HepG2 (cell line): ENCODE data around the gene GATA3. TPM values are rescaled to one million over a fixed set of nuclear protein-coding genes. Genes with fewer than 3 reads are reported as not detected.

ENCODE experiments used
- ATAC-seq: fragments of 200-7000 bp; cut with Tn5 transposase; 3 replicates; pipeline ENCODE4 v1.9.1; 2020; ENCODE audit warnings: mild to moderate bottlenecking, moderate library complexity
- BruUV-seq: library from RNA; stranded (reverse); fragments of 400-500 nt; replicated peaks from 2 replicates; lab custom pipeline; 2021; lab: Mats Ljungman, UMichigan
- CTCF ChIA-PET: fragments of 300-600 bp; formaldehyde crosslinking; extraction: SDS; loops from one replicate; lab custom pipeline; 2021; ENCODE audit warnings: low total read pairs, inconsistent platforms, low intra/inter-chr PET ratio; lab: Yijun Ruan, JAX
- POLR2A ChIA-PET: fragments of 350-600 bp; sonication (Branson Sonifier 250); formaldehyde crosslinking; loops from one replicate; lab custom pipeline; 2020; ENCODE audit warnings: antibody characterized with exemption, inconsistent platforms; lab: Yijun Ruan, JAX
- DNase-seq: peaks from one replicate; pipeline ENCODE4 v3.0.0-alpha.2; 2015; ENCODE audit warnings: low spot score
- FAIRE-seq: peaks from 3 replicates; lab custom pipeline; 2011; peaks lifted over from hg19 to GRCh38; lab: Jason Lieb, UNC
- H2AFZ ChIP-seq: one replicate; pipeline ENCODE4 v1.6.1; 2011; ENCODE audit warnings: low read length, inconsistent platforms
- H3K27ac ChIP-seq: fragments of 300-600 bp; 3 replicates; pipeline ENCODE4 v1.8.0; 2011; ENCODE audit warnings: mixed run types, mild to moderate bottlenecking, mixed read lengths, low read length, inconsistent platforms; ENCODE audit not compliant: insufficient read depth; ENCODE audit errors: extremely low read length
- H3K27me3 ChIP-seq, 2 experiments: fragments of 200-600 bp in 1 of 2; 2 replicates in 1 of 2; 3 replicates in 1 of 2; pipeline versions ENCODE4 v1.6.0 to v1.8.0; 2011; ENCODE audit warnings: low read length in 2 of 2, mild to moderate bottlenecking in 2 of 2, moderate library complexity in 2 of 2, inconsistent platforms in 1 of 2; ENCODE audit not compliant: insufficient read depth in 2 of 2, control insufficient read depth in 1 of 2
- H3K36me3 ChIP-seq, 2 experiments: fragments of 200-600 bp in 1 of 2; replicated peaks in 1 of 2; 2 replicates in 1 of 2; 3 replicates in 1 of 2; pipeline versions ENCODE4 v1.5.1 to v1.8.0; 2011; ENCODE audit warnings: low read length in 2 of 2, inconsistent platforms in 1 of 2; ENCODE audit not compliant: insufficient read depth in 2 of 2, control insufficient read depth in 1 of 2
- H3K4me1 ChIP-seq: 2 replicates; pipeline ENCODE4 v1.5.1; 2012; ENCODE audit warnings: low read length, inconsistent platforms; ENCODE audit not compliant: insufficient read depth
- H3K4me2 ChIP-seq: 2 replicates; pipeline ENCODE4 v1.6.0; 2011; ENCODE audit warnings: low read depth, low read length, inconsistent platforms
- H3K4me3 ChIP-seq, 3 experiments: fragments of 200-600 bp in 1 of 3; sonication (generic), shearing (Covaris generic) in 1 of 3; replicated peaks in 1 of 3; 2 replicates each; pipeline ENCODE4 v1.5.1; 2011 to 2016; ENCODE audit warnings: low read length in 3 of 3, inconsistent platforms in 2 of 3, low read depth in 2 of 3, mild to moderate bottlenecking in 2 of 3, control low read depth in 1 of 3, mixed read lengths in 1 of 3; ENCODE audit not compliant: insufficient read depth in 1 of 3
- H3K79me2 ChIP-seq: one replicate; pipeline ENCODE4 v1.6.1; 2011; ENCODE audit warnings: low read length, inconsistent platforms; ENCODE audit not compliant: insufficient read depth
- H3K9ac ChIP-seq: 2 replicates; pipeline ENCODE4 v1.6.0; 2011; ENCODE audit warnings: mild to moderate bottlenecking, low read depth, low read length, inconsistent platforms; ENCODE audit not compliant: insufficient read depth
- H3K9me3 ChIP-seq: 2 replicates; pipeline ENCODE4 v1.5.1; 2012; ENCODE audit warnings: mild to moderate bottlenecking, low read length
- H4K20me1 ChIP-seq: 2 replicates; pipeline ENCODE4 v1.6.0; 2011; ENCODE audit warnings: inconsistent platforms, mild to moderate bottlenecking, low read length, moderate library complexity; ENCODE audit not compliant: insufficient read depth
- DBP ChIP-seq: sonication (generic); formaldehyde crosslinking; IDR thresholded peaks from 2 replicates; pipeline ENCODE4 v1.4.0; 2020; ENCODE audit warnings: missing genetic modification reagents; ENCODE audit errors: not compliant biosample characterization
- DR1 ChIP-seq: sonication (generic); formaldehyde crosslinking; IDR thresholded peaks from 2 replicates; pipeline ENCODE4 v1.8.0; 2021; ENCODE audit warnings: mild to moderate bottlenecking, missing genetic modification reagents, inconsistent platforms
- ELF4 ChIP-seq: sonication (generic); formaldehyde crosslinking; IDR thresholded peaks from 2 replicates; pipeline ENCODE4 v1.5.0; 2020; ENCODE audit warnings: missing genetic modification reagents, mild to moderate bottlenecking, moderate library complexity, borderline replicate concordance
- ERF ChIP-seq: IDR thresholded peaks from 2 replicates; pipeline ENCODE4 v1.6.1; 2018; ENCODE audit warnings: missing biosample characterization, missing genetic modification reagents
- FOXA1 ChIP-seq, 2 experiments: fragments of 450-650 bp in 1 of 2; sonication (generic) in 1 of 2; formaldehyde crosslinking in 1 of 2; IDR thresholded peaks; 2 replicates each; pipeline versions ENCODE4 v1.4.0 to v1.6.1; 2016 to 2020; ENCODE audit warnings: missing genetic modification reagents in 1 of 2
- HHEX ChIP-seq: IDR thresholded peaks from 2 replicates; pipeline ENCODE4 v1.6.1; 2016; ENCODE audit warnings: control low read depth
- KDM4B ChIP-seq: sonication (generic); formaldehyde crosslinking; IDR thresholded peaks from 2 replicates; pipeline ENCODE4 v1.4.0; 2020; ENCODE audit warnings: missing genetic modification reagents
- NFIC ChIP-seq: IDR thresholded peaks from 2 replicates; pipeline ENCODE4 v1.6.1; 2012; ENCODE audit warnings: mild to moderate bottlenecking, low read length, inconsistent platforms
- NR2F2 ChIP-seq: IDR thresholded peaks from 2 replicates; pipeline ENCODE4 v1.6.1; 2012; ENCODE audit warnings: low read depth, inconsistent platforms, borderline replicate concordance
- PCBP1 ChIP-seq: fragments of 200-400 bp; formaldehyde crosslinking; IDR thresholded peaks from 2 replicates; pipeline ENCODE4 v1.6.1; 2017; ENCODE audit warnings: mild to moderate bottlenecking, low read depth, low read length, borderline replicate concordance
- SIX1 ChIP-seq: sonication (generic); formaldehyde crosslinking; IDR thresholded peaks from 2 replicates; pipeline ENCODE4 v1.4.0; 2020; ENCODE audit warnings: missing genetic modification reagents, borderline replicate concordance
- ZBTB38 ChIP-seq: sonication (generic); formaldehyde crosslinking; IDR thresholded peaks from 2 replicates; pipeline ENCODE4 v1.5.1; 2020; ENCODE audit warnings: mild to moderate bottlenecking, missing genetic modification reagents
- ZNF10 ChIP-seq: sonication (generic); formaldehyde crosslinking; IDR thresholded peaks from 2 replicates; pipeline ENCODE4 v1.4.0; 2020; ENCODE audit warnings: mild to moderate bottlenecking, low read depth, missing genetic modification reagents, borderline replicate concordance
- ZNF558 ChIP-seq: sonication (generic); formaldehyde crosslinking; IDR thresholded peaks from 2 replicates; pipeline ENCODE4 v1.9.0; 2022; ENCODE audit warnings: mild to moderate bottlenecking, missing genetic modification reagents, borderline replicate concordance
- ZNF564 ChIP-seq: sonication (generic); formaldehyde crosslinking; IDR thresholded peaks from 2 replicates; pipeline ENCODE4 v1.8.1; 2023; ENCODE audit warnings: mild to moderate bottlenecking, missing genetic modification reagents
- WGBS: methylation state at CpG from one replicate; pipeline ENCODE4 v1.1.6; 2017; ENCODE audit warnings: low lambda C conversion rate; 5-methylcytosine and 5-hydroxymethylcytosine counted together
- in situ Hi-C: cut with HindIII; loops from 2 replicates; pipeline ENCODE4 v1.10.0; 2017; ENCODE audit warnings: low pct_unique_long_range_greater_than_20kb; ENCODE audit not compliant: extremely low pct_ligation_motif_present
- intact Hi-C: fragments of 100-400 bp; cut with micrococcal nuclease; formaldehyde crosslinking; loops from one replicate; pipeline ENCODE4 v1.10.0; 2022; ENCODE audit not compliant: unreplicated experiment
- polyA plus RNA-seq, 8 experiments: library from polyadenylated mRNA; depleted of rRNA in 3 of 8; stranded (reverse) in 7 of 8; unstranded in 1 of 8; fragments of >200 nt; fragmentation: Illumina TruSeq in 4 of 8; extraction: Trizol in 4 of 8; gene quantifications; 2 replicates each; pipeline versions ENCODE4 v1.2.1 to v1.2.3, GENCODE V29; 2011 to 2016; ENCODE audit warnings: low read depth in 4 of 8, missing spikeins in 1 of 8, mixed read lengths in 1 of 8; ENCODE audit not compliant: insufficient read depth in 1 of 8
- total RNA-seq, 5 experiments: library from RNA; depleted of rRNA; stranded (reverse); fragments of >200 nt; fragmentation: Illumina TruSeq; extraction: Trizol; gene quantifications; 2 replicates each; pipeline ENCODE4 v1.2.3, GENCODE V29; 2016; ENCODE audit warnings: low read depth in 1 of 5
- TF ChIP-seq, protein P1 (sequence below): IDR thresholded peaks from 2 replicates; pipeline ENCODE4 v1.6.1; 2016; ENCODE audit warnings: low read depth
- TF ChIP-seq, protein P2 (sequence below): sonication (generic); formaldehyde crosslinking; IDR thresholded peaks from 2 replicates; pipeline ENCODE4 v1.5.0; 2020; ENCODE audit warnings: missing genetic modification reagents

The GATA3 gene
- total and polyA plus RNA-seq, 2 of the 13 experiments (the other 11 are each of a cell fraction or from before 2014, with no cell fraction given) = not detected

DNA sequence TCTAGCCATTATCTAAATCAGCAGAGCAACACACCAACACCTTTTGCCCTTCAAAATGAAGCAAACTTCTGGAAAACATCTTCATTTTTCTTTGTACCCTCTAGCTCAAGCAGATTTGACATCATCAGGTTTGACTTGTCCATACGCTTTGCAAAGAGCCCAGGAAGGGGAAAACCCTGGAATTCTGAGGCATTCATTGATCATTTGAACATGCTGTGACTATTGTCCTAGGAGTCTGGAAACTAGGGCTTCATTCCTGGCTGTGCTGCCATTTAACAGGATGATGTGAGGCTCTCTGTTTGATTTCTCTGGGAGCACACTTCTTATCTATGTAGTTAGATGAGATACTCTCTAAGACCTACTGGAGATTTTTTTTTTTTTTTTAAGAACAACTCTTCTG, 23.5 kb downstream of the GATA3 start:
- POLR2A ChIA-PET = no interaction called here
- intact Hi-C loops = no loop called here
- H3K9ac ChIP-seq = no peak overlapping the region
- no peaks in the 10 kb centered on the region for H3K79me2 ChIP-seq
- H3K27ac ChIP-seq = no peak overlapping the region
- H3K4me3 ChIP-seq = no peak overlapping the region
- ATAC-seq = no peak
- H3K4me1 ChIP-seq = no peaks in the 10 kb centered on the region
- no peaks in the 10 kb centered on the region for H4K20me1 ChIP-seq
- in situ Hi-C loops = no loop called here
- H3K27me3 ChIP-seq = peaks cover 2 to 62% of the 10 kb centered on the region in 2 experiments; a peak in 4 of 5 replicates
- 0% methylated on average over 1 of the region's 1 CpG for WGBS
- TF ChIP-seq HHEX (CRISPR knock-in tag) = no peak
- no peak for TF ChIP-seq FOXA1 (IDR thresholded peaks at IDR 0.05)
- no peak for TF ChIP-seq FOXA1 (CRISPR knock-in tag; IDR thresholded peaks at IDR 0.05)
- TF ChIP-seq KDM4B (CRISPR knock-in tag) = no peak
- no peak for TF ChIP-seq NFIC
- no peak for TF ChIP-seq ZNF10
- TF ChIP-seq ERF (CRISPR knock-in tag) = no peak
- TF ChIP-seq NR2F2 = no peak
- TF ChIP-seq, all 625 proteins: peak for 0
- no peak overlapping the region for H2AFZ ChIP-seq
- CTCF ChIA-PET = no interaction called here
- DNase-seq (no peak), FAIRE-seq (no peak)
- no TSS peak for BruUV-seq
- H3K9me3 ChIP-seq = no peaks in the 10 kb centered on the region
- no peaks in the 10 kb centered on the region for H3K36me3 ChIP-seq
- H3K4me2 ChIP-seq = no peak overlapping the region

- no peak overlapping the region for H3K4me3 ChIP-seq
- intact Hi-C loops = no loop called here
- TF ChIP-seq PCBP1 = no peak
- TF ChIP-seq, protein P1, sequence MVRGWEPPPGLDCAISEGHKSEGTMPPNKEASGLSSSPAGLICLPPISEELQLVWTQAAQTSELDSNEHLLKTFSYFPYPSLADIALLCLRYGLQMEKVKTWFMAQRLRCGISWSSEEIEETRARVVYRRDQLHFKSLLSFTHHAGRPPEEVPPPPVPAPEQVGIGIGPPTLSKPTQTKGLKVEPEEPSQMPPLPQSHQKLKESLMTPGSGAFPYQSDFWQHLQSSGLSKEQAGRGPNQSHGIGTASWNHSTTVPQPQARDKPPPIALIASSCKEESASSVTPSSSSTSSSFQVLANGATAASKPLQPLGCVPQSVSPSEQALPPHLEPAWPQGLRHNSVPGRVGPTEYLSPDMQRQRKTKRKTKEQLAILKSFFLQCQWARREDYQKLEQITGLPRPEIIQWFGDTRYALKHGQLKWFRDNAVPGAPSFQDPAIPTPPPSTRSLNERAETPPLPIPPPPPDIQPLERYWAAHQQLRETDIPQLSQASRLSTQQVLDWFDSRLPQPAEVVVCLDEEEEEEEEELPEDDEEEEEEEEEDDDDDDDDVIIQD (CRISPR knock-in tag) = no peak
- no peak for TF ChIP-seq ZBTB38 (CRISPR knock-in tag)
- TF ChIP-seq DR1 = no peak
- no peak for TF ChIP-seq SIX1
- no peak for TF ChIP-seq ELF4
- TF ChIP-seq DBP (CRISPR knock-in tag) = no peak
- TF ChIP-seq, protein P2, sequence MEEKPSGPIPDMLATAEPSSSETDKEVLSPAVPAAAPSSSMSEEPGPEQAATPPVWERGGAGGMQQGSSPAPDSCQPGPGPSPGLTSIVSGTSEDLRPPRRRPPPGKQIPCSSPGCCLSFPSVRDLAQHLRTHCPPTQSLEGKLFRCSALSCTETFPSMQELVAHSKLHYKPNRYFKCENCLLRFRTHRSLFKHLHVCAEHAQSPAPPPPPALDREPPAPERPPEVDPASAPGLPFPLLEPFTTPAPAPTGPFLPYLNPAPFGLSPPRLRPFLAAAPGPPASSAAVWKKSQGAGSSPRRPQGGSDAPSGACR = no peak
- TF ChIP-seq ZNF564 (CRISPR knock-in tag) = no peak
- TF ChIP-seq ZNF558 (CRISPR knock-in tag) = no peak
Measured at GRCh38 chr10:8079126-8079525, 24.6 kb downstream of the GATA3 start.

More at GRCh38 chr10:8079126-8079525, 24.6 kb downstream of the GATA3 start:
- Histone ChIP-seq H3K27me3 (peaks cover 4 to 60% of the 10 kb centered on the region in 2 experiments; a peak in 3 of 5 replicates), H3K27ac (no peak overlapping the region), H4K20me1 (no peaks in the 10 kb centered on the region), H3K79me2 (no peaks in the 10 kb centered on the region), H2AFZ (no peak overlapping the region), H3K4me1 (no peaks in the 10 kb centered on the region), H3K36me3 (no peaks in the 10 kb centered on the region), H3K4me2 (no peak overlapping the region), H3K9ac (no peak overlapping the region), H3K9me3 (no peaks in the 10 kb centered on the region)
- no peak for FAIRE-seq
- POLR2A ChIA-PET = no interaction called here
- no TSS peak for BruUV-seq
- ATAC-seq = no peak
- 16% methylated on average over 3 of the region's 3 CpGs for WGBS
- in situ Hi-C loops = no loop called here
- CTCF ChIA-PET = no interaction called here
- no peak for DNase-seq
